DOHH2 (cell line): ENCODE measurements around the gene MYO1C.

Experiments
- H3F3A ChIP-seq: fragments of 200-600 bp; sonication (generic), shearing (Covaris generic); 2 replicates; pipeline ENCODE4 v1.6.0; 2016; ENCODE audit warnings: antibody characterized with exemption, mild to moderate bottlenecking; ENCODE audit not compliant: control insufficient read depth, insufficient read depth
- H3K27ac ChIP-seq: fragments of 200-600 bp; sonication (generic); 2 replicates; pipeline ENCODE4 v1.5.1; 2014; ENCODE audit warnings: low read depth, mild to moderate bottlenecking, low read length, moderate library complexity
- H3K27me3 ChIP-seq: fragments of 200-600 bp; sonication (generic); 2 replicates; pipeline ENCODE4 v1.6.1; 2014; ENCODE audit warnings: mild to moderate bottlenecking, low read length, mixed read lengths; ENCODE audit not compliant: control insufficient read depth
- H3K36me3 ChIP-seq: fragments of 200-600 bp; sonication (generic); 2 replicates; pipeline ENCODE4 v1.6.1; 2014; ENCODE audit warnings: mild to moderate bottlenecking, low read length, moderate library complexity, mixed read lengths; ENCODE audit not compliant: control insufficient read depth
- H3K4me1 ChIP-seq: fragments of 200-600 bp; sonication (generic); 2 replicates; pipeline ENCODE4 v1.6.1; 2014; ENCODE audit warnings: mild to moderate bottlenecking, low read length, mixed read lengths; ENCODE audit not compliant: control insufficient read depth
- H3K4me2 ChIP-seq: fragments of 200-600 bp; sonication (generic); 2 replicates; pipeline ENCODE4 v1.6.0; 2014; ENCODE audit warnings: mild to moderate bottlenecking, low read length, moderate library complexity
- H3K4me3 ChIP-seq: fragments of 200-600 bp; sonication (generic); 2 replicates; pipeline ENCODE4 v1.5.1; 2014; ENCODE audit warnings: mild to moderate bottlenecking, low read length, mixed read lengths
- H3K79me2 ChIP-seq: fragments of 200-600 bp; sonication (generic); 2 replicates; pipeline ENCODE4 v1.6.1; 2014; ENCODE audit warnings: mild to moderate bottlenecking, low read length, mixed read lengths; ENCODE audit not compliant: control insufficient read depth
- H3K9me2 ChIP-seq: fragments of 200-600 bp; sonication (generic); replicated peaks from 2 replicates; pipeline ENCODE4 v1.6.1; 2014; ENCODE audit warnings: mild to moderate bottlenecking, low read length, mixed read lengths; ENCODE audit not compliant: control insufficient read depth
- H3K9me3 ChIP-seq: fragments of 200-600 bp; sonication (generic); 2 replicates; pipeline ENCODE4 v1.6.1; 2014; ENCODE audit warnings: antibody characterized with exemption, low read length, mixed read lengths; ENCODE audit not compliant: control insufficient read depth, insufficient read depth
- H4K20me1 ChIP-seq: fragments of 200-600 bp; sonication (generic); 2 replicates; pipeline ENCODE4 v1.6.0; 2014; ENCODE audit warnings: low read depth, mild to moderate bottlenecking, antibody characterized with exemption, low read length, moderate library complexity; ENCODE audit not compliant: control insufficient read depth, insufficient read depth
- CTCF ChIP-seq: fragments of 200-600 bp; sonication (generic); IDR thresholded peaks from one replicate; pipeline ENCODE4 v1.5.1; 2014; ENCODE audit warnings: antibody characterized with exemption, mild to moderate bottlenecking, low read depth, low read length; ENCODE audit not compliant: poor library complexity, severe bottlenecking
- EZH2phosphoT487 ChIP-seq: fragments of 200-600 bp; sonication (generic); IDR thresholded peaks from 2 replicates; pipeline ENCODE4 v1.6.1; 2017; ENCODE audit warnings: borderline replicate concordance, mild to moderate bottlenecking, antibody characterized with exemption, low read length, moderate library complexity, mixed read lengths

The MYO1C gene

GRCh38 chr17:1464186-1464585, 28.3 kb downstream of the MYO1C start:
- Histone ChIP-seq H3K4me2 (no peak overlapping the region), H3K4me3 (no peak overlapping the region), H3K9me2 (no peaks in the 10 kb centered on the region), H3K79me2 (no peaks in the 10 kb centered on the region), H3K9me3 (no peaks in the 10 kb centered on the region), H3F3A (0 out of 2 replicates have a peak, but pooled peaks cover 4% of the 10 kb centered on the region), H3K27me3 (peaks cover 15% of the 10 kb centered on the region; the same call in 1 of the 2 replicates), H3K4me1 (peaks cover 27% of the 10 kb centered on the region), H4K20me1 (no peaks in the 10 kb centered on the region; the same call in 1 of the 2 replicates), H3K36me3 (peaks cover 9% of the 10 kb centered on the region), H3K27ac (no peak overlapping the region)
- TF ChIP-seq CTCF (no peak), EZH2phosphoT487 (no peak)

GRCh38 chr17:1462164-1463112, 30.0 kb downstream of the MYO1C start:
- H3K27ac ChIP-seq, result no peak overlapping the region
- peak overlapping the region; percentile 63 for H3K4me2 ChIP-seq
- H3K36me3 ChIP-seq, result no peaks in the 10 kb centered on the region

GRCh38 chr17:1461198-1461944, 31.1 kb downstream of the MYO1C start:
- TF ChIP-seq CTCF (no peak), EZH2phosphoT487 (no peak)
- Histone ChIP-seq H3K27me3 (peaks cover 15% of the 10 kb centered on the region; the same call in 1 of the 2 replicates), H3K9me3 (no peaks in the 10 kb centered on the region), H3K36me3 (no peaks in the 10 kb centered on the region), H3K27ac (no peak overlapping the region), H3K4me1 (peaks cover 34% of the 10 kb centered on the region), H3K4me3 (no peak overlapping the region), H3F3A (0 out of 2 replicates have a peak, but pooled peaks cover 4% of the 10 kb centered on the region), H3K79me2 (no peaks in the 10 kb centered on the region), H4K20me1 (no peaks in the 10 kb centered on the region; the same call in 1 of the 2 replicates), H3K4me2 (peak overlapping the region; percentile 10; the same call in 1 of the 2 replicates), H3K9me2 (no peaks in the 10 kb centered on the region)

More at GRCh38 chr17:1462164-1463112, 30.0 kb downstream of the MYO1C start:
- H3K27me3 ChIP-seq, result peaks cover 15% of the 10 kb centered on the region; the same call in 1 of the 2 replicates
- peak overlapping the region; percentile 39; the same call in 1 of the 2 replicates for H3K4me3 ChIP-seq
- H3F3A ChIP-seq, result 0 out of 2 replicates have a peak, but pooled peaks cover 4% of the 10 kb centered on the region
- no peaks in the 10 kb centered on the region for H3K9me2 ChIP-seq
- no peaks in the 10 kb centered on the region for H3K9me3 ChIP-seq
- TF ChIP-seq EZH2phosphoT487 (no peak), CTCF (no peak)
- H4K20me1 ChIP-seq, result no peaks in the 10 kb centered on the region; the same call in 1 of the 2 replicates
- no peaks in the 10 kb centered on the region for H3K79me2 ChIP-seq
- H3K4me1 ChIP-seq, result peaks cover 27% of the 10 kb centered on the region
